NCI-H128 (cell line): Measurements from ENCODE around the gene KIF26A.

Source experiments
- DNase-seq: peaks from one replicate; lab custom pipeline; 2025; ENCODE audit not compliant: unreplicated experiment; lab: John Stamatoyannopoulos, UW

The KIF26A gene

DNA sequence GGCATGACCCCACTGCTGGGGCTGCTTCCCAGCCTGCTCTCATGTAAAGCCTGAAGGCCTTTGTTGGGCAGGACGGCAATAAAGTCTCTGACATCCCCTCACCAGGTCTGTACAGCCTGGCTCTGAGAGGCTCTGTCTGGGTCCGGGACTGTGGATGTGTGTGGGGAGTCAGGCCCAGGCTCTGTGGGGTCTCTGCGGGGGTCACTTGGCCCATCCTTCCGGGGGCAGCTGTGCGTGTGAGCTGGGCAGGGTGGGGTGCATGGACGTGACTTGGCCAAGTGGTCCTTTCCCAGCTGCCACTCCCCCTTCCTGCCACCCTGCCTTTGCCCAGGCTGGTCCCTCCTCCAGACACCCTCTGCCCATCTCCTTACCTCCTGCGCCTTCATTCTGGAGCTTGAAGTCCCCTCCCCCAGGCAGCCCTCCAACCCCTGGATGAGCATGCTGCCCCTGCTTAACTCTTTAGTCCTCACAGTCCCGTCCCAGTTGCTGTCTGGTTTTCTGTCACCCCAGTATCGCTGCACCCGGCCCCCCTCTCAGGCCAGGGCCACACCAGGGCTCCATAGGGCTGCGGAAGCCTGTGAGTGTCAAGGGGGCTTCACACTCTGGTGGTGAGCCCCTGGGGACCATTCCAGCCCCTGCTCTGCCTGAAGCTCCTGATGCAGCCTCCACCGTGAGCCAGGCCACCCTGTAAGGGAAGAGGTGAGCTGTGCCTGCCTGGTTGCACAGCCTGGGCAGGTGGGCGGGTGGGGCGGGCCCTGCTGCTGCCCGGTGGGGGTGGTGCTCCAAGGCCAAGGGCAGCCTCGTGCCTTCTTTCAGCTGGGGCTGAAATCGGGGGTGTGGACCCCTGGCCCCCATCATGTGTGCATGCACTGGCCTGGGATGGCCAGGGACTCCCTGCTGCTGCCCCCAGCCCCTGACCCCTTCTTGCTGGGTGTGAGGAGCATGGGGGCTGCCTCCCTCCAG lies 25.5 kb upstream of the KIF26A start:
- no peak for DNase-seq

- no peak for DNase-seq
Measured at GRCh38 chr14:104113631-104114420, 24.6 kb upstream of the KIF26A start.

DNA sequence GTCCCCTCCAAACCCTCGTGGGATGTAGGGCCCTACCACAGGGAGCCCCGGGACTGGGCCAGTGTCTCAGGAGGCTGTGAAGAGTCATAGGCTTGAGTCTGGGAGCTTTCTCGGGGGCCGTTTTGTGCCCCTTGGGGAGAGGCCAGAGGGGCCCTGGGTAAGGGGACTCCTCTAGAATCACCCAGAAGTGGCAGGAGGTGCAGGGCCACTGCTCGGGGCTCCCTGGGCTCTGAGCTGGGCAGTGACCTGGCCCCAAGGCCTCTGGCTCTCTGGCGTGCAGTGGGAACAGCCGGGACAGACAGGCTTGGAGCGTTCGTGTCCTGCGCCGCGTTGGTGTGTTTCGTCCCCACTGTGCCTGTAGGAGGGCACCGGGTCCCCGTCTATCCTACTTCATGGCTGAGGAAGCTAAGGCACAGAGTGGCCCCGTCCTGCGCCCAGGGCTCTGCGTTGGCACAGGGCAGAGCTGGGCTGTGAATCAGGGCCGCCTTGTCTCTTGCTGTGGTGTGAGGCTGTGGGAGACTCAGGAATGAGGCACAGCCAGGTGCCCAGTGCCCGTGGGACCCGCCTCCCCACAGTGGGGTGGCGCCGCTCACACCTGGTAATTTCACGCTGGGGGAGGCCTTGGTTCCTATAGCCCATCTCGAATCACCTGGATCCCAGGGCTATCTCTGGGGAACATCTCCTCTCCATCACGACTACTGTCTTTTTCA lies 23.8 kb upstream of the KIF26A start:
- DNase-seq: no peak

DNA sequence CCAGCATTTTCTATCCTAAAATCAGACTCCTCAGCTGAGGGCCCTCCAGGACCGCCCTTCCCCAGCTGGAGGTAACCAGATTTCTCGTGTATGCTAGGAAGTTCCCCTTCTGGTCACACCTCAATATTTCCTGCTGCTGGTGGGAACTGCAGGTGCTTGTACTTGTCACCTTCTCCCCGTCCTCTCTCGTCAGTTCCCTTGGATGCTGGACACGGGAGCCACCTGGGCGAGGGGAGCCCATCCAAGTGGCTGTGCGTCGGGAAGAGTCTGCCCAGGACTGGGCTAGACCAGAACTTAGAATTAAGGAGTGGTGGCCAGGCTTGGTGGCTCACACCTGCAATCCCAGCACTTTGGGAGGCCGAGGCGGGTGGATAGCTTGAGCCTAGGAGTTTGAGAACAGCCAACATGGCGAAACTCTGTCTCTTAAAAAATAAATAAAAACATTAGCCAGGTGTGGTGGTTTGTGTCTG lies 23.2 kb upstream of the KIF26A start:
- DNase-seq: no peak

DNA sequence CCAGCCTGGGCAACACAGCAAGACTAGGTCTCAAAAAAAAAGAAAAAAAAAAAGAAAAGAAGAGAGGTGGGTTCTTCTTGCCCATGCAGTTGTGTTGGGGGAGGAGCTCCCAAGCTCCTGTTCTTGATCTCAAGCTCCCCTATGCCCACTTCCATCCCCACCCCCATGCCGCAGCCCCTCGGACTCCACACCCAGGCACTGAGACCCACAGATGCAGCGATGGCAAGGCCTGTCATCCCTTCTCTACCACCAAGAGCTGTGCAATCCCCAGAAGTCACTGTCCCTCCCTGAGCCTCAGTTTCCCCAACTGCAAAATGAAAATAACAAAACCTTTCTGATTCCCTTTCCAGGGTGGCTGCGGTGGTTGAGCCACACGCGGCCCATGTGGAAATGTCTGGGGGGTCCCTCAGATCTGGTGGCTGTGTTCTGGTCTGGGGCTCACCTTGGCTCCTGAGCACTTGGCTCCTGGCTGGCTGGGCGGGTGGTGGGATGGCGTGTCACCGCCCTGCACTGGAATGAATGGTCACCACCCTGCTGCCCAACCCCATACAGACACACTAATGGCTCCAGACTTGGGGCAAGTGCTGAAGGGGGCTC lies 22.6 kb upstream of the KIF26A start:
- DNase-seq: no peak

DNA sequence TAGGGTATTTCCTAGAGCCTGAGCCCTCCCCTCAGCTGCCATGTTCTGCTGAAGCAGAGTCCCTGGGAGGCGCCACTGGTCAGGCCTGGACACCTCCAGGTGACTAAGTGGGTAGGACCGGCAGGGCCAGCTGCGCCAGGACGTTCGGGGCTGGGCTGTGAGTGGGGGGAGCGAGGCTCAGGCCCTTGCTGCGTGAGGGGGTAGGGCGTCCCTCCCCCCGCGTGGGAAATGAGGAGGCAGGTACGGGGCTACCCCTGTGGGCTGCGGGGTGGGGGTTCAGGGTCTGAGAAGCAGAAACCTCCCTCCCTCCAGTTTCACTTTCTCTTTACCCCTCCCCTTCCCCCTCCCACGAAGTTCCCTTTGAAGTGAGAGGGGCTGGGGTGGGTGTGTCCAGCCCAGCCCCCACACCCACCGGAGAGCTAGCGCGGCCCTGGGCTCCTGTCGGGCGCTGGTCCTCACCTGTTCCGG lies 22.1 kb upstream of the KIF26A start:
- DNase-seq: no peak

GRCh38 chr14:104116756-104117340 lies 21.5 kb upstream of the KIF26A start:
- no peak for DNase-seq

DNA sequence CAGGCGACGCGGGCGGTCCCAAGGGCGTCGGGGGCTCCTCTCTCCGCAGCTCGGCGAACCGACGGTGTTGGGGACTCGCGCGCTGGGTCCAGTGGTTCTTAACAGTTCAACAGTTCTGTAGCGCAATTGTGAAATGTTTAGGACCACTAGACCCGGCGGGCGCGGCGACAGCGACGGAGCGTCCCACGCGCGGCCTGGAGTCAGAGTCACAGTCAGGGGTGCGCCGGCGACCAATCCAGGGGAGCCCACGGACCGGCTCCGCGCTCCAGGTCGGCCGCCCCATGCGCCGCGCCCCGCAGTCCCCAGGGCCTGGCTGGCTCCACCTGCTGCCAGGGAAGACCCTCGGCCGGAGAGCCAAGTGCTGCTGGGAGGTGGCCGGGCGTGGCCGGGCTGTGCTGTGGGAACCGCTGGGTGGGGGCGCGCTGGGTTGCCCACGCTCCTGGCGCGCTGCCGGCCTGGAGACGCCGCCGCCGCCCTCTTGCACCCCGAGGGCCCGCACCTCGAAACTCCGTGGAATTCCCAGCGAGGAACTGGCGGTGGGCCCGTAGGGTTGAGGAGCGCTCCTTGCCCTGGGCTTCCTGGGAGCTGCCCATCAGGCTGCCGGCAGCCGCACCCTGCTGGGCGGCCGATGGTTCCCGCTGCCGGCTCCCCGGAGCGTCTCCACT lies 20.9 kb upstream of the KIF26A start:
- no peak for DNase-seq

DNA sequence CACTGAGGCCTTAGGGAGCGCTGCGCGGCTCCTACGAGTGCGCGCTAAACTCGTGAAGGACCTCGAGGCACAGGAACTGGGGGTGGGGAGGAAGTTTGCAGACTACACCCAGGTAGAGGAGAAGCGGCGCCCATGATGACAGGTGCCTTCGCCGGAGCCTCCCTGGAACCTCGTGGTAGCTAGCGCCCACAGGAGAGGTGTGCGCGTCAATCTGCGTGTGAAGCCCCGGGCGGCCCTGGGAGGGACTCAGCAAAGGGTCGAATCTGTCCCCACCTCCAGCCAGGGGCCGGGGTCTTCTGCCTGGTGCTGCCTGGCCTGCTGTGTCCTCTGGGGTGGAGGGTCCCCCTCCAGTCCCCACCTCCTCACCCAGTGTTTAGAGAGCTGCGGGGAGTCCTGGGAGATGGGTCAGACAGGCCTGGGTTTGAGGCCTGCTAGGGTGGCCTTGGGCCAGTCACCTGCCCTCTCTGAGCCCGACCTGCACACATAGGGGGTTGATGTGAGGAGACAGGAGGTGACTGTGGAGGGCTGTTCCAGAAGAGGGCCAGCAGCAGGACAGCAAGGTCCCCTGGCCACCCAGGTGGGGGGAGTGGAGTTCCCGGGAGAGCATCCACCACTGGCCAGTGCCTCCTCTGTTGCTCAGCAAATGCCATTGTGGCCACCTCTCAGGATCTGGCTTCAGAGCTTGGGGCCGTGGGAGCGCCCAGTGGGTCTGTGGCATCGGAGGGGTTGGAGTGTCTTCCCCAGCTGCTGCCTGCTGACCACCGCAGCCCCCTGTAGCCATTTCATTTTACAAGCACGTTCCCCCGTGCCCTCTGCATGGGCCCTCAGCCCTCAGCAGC lies 20.2 kb upstream of the KIF26A start:
- no peak for DNase-seq

DNA sequence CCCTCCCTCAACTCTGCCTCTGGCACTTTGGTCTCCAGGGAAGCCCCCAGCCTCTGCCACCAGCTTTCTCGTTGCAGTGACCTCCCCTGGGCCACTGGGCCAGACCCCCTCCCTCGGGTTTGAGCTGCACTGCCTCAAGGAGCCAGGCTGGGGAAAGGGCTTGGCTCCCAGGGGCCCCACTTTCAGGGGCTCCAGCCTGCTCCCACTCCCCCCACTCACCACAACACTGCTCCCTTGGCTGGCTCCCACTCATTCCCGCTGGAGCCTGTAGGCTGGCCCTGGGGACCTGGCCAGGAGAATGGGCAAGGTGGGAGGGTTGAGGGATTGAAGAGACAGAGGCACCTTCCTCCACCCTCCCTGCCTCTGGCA lies 19.3 kb upstream of the KIF26A start:
- DNase-seq: no peak

GRCh38 chr14:104119488-104120251 lies 18.7 kb upstream of the KIF26A start:
- no peak for DNase-seq

DNA sequence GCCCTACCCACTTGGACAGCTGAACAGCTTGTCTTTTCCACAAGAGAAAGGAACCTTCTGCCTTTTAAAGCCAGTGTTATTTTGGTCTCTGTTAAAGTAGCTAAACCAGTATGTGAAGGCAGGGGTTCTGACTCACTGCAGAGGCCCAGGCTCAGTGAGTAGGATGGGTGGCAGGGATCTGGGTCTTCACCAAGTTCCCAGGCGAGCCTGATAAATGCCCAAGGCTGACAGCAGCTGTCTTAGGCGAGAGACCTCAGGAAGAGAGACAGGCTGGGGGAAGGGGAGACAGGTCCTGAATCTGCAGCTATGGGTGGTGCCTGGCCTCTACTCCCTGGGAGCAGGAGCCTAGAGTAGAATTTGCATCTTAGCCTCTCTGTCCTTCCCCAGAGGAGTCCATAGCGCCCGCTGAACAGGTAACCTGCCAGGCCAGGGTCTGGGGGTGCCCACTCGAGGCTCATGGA lies 18.1 kb upstream of the KIF26A start:
- no peak for DNase-seq

DNA sequence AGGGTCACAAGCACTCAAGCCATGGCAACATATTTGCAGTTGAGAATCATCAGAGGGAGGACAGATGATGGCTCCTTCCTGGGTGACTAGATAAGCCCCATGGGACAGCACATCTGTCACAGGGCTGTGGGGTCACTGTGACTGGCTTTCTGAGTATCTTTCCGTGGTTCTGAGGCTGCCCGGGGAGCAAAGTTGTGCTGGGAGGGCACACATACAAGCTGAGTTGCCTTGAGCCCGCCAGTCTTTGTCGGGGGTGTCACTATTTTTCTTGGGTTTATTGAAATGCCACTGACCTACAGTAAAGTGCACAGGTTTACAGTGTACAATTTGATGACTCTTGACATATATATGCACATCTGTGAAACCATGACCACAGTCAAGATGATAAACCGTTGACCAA lies 17.2 kb upstream of the KIF26A start:
- DNase-seq: no peak

GRCh38 chr14:104123879-104124278 lies 14.5 kb upstream of the KIF26A start:
- DNase-seq: no peak

GRCh38 chr14:104125011-104125410 lies 13.4 kb upstream of the KIF26A start:
- DNase-seq: no peak

DNA sequence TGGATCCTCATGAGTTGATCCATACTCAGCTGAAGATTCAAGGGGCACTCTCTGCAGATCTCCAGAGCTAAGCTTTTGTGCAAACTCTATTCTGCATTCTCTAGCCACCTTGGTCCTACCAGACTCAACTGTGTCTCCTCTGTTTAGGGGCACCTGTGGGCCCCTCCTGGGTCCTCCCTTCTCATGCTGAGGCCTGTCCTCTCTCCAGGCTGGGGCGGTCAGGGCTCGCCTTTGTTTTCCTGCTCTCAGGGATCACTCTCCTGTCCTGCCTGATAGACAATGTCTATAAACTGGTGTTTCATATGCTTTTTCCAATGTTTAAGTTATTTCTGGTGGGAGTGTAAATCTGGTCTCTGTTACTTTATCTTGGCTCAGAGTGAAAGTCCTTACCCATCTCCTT lies 11.6 kb upstream of the KIF26A start:
- no peak for DNase-seq

- DNase-seq: no peak
Measured at GRCh38 chr14:104128981-104129380, 9.4 kb upstream of the KIF26A start.

DNA sequence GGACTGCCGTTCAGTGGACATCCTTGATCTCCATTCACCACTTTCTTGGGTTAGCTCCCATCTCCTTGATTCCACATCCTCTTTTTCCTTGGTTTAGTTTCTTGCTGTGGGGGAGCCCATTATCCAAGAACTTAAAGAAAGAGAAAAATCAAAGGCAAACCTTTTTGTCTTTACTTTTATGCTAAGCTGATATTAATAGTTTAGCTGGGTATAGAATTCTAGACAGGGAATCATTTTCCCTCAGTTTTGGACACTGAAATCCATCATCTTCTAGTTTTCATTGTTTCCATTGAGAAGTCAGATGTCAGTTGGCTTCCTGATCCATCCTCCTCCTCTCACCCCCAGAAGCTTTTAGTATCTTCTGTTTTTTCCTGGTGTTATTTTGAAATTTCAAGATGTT lies 8.8 kb upstream of the KIF26A start:
- DNase-seq: no peak
